Measurements from ENCODE around the gene ZC2HC1B.
"Not testable (repeated sequence)": the region's sequence is repeated elsewhere in the genome, so short reads cannot be mapped to it uniquely, and the experiment has no call there.

The ZC2HC1B gene

DNA sequence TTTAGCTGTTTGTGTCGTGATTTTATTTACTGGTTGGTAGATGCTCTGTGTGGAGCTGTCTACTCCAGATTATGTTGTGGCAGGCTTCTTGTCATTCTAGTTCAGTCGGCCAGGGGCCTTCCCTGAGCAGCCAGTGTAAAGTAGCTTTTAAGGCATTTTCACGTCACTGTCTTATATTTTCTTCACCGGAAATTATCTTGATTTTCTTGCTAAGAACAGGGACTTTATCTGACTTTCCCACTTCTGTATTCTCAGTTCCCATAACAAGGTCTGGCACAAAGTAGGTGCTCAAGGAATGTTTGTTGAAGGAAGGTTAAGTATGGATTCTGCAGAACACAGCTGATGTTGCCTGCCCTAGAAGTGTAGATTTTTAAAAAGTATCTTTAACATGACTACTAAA lies 20.3 kb upstream of the ZC2HC1B start:
- H3K9me3 Mint-ChIP-seq: no peaks in the 10 kb centered on the region
- no peak for ATAC-seq (replicated peaks)
- H3K27me3 Mint-ChIP-seq: peaks cover 0 to 5% of the 10 kb centered on the region in 2 donors
- DNase-seq: peak in 1 of 3 experiments; percentile 8
- H3K4me1 Mint-ChIP-seq (ENCODE audit: low read depth in 2 of 2): peaks cover 17 to 19% of the 10 kb centered on the region in 2 donors
- peaks cover 52% of the 10 kb centered on the region for H3K36me3 Mint-ChIP-seq (ENCODE audit: insufficient read depth)
- H3K27ac Mint-ChIP-seq: peak overlapping the region; percentile 99
- H3K4me3 Mint-ChIP-seq: peak overlapping the region; percentile 91 to 96

DNA sequence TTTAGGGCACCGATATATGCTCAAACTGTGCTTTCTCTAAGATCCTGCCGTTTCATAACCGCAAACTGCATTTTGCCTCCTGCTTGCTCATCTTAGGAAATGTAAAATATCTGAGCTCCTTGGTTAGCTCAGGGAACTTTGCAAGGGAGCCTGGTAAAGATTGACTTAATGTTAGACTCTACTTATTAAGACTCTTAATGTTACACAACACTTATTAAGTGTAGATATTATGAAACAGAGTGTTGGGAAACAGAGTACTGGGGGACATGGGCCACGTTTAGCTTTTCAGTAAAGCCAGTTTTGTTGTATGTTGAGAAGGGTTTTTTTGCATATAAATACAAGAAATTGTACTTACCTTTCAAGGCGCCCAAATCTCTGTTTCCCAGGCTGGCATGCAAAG lies 19.2 kb upstream of the ZC2HC1B start:
- peaks cover 61% of the 10 kb centered on the region for H3K36me3 Mint-ChIP-seq (ENCODE audit: insufficient read depth)

DNA sequence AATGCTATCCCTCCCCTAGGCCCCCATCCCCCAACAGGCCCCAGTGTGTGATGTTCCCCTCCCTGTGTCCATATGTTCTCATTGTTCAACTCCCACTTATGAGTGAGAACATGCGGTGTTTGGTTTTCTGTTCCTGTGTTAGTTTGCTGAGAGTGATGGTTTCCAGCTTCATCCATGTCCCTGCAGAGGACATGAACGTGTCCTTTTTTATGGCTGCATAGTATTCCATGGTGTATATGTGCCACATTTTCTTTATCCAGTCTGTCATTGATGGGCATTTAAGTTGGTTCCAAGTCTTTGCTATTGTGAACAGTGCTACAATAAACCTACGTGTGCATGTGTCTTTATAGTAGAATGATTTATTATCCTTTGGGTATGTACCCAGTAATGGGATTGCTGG lies 12.6 kb upstream of the ZC2HC1B start:
- Mint-ChIP-seq H3K4me1 (ENCODE audit: low read depth in 2 of 2) (peaks cover 17 to 33% of the 10 kb centered on the region in 2 donors), H3K36me3 (ENCODE audit: insufficient read depth) (peaks cover 80% of the 10 kb centered on the region)
- not testable (repeated sequence) for DNase-seq; H3K27ac Mint-ChIP-seq; H3K4me3 Mint-ChIP-seq; H3K9me3 Mint-ChIP-seq; ATAC-seq (replicated peaks); H3K27me3 Mint-ChIP-seq

More for the DNA sequence above, 19.2 kb upstream of the ZC2HC1B start:
- Mint-ChIP-seq H3K9me3 (no peaks in the 10 kb centered on the region), H3K4me3 (no peak overlapping the region), H3K27ac (no peak overlapping the region), H3K27me3 (no peaks in the 10 kb centered on the region), H3K4me1 (ENCODE audit: low read depth in 2 of 2) (peaks cover 17 to 24% of the 10 kb centered on the region in 2 donors)
- ATAC-seq (replicated peaks) (no peak), DNase-seq (no peak)

DNA sequence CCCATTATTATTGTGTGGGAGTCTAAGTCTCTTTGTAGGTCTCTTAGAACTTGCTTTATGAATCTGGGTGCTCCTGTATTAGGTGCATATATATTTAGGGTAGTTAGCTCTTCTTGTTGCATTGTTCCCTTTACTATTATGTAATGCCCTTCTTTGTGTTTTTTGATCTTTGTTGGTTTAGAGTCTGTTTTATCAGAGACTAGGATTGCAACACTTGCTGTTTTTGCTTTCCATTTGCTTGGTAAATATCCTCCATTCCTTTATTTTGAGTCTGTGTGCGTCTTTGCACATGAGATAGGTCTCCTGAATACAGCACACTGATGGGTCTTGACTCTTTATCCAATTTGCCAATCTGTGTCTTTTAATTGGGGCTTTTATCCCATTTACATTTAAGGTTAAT lies 9.2 kb upstream of the ZC2HC1B start:
- H3K27me3 Mint-ChIP-seq: not testable (repeated sequence)
- peaks cover 83% of the 10 kb centered on the region for H3K36me3 Mint-ChIP-seq (ENCODE audit: insufficient read depth)

DNA sequence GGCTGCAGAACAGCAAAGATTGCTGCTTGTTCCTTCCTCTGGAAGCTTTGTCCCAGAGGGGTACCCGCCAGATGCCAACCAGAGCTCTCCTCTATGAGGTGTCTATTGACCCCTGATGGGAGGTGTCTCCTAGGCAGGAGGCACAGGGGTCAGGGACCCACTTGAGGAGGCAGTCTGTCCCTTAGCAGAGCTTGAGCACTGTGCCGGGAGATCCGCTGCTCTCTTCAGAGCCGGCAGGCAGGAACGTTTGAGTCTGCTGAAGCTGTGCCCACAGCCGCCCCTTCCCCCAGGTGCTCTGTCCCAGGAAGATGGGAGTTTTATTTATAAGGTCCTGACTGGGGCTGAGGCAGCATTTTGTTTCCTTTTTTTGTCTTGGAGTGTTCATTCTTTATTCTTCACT lies 7.5 kb upstream of the ZC2HC1B start:
- H3K4me3 Mint-ChIP-seq; DNase-seq; H3K27ac Mint-ChIP-seq; ATAC-seq (replicated peaks); H3K27me3 Mint-ChIP-seq; H3K9me3 Mint-ChIP-seq: not testable (repeated sequence)
- Mint-ChIP-seq H3K36me3 (ENCODE audit: insufficient read depth) (peaks cover 85% of the 10 kb centered on the region), H3K4me1 (ENCODE audit: low read depth in 2 of 2) (peaks cover 9 to 27% of the 10 kb centered on the region in 2 donors)

More for the DNA sequence above, 9.2 kb upstream of the ZC2HC1B start:
- peaks cover 9 to 33% of the 10 kb centered on the region in 2 donors for H3K4me1 Mint-ChIP-seq (ENCODE audit: low read depth in 2 of 2)
- not testable (repeated sequence) for DNase-seq; H3K27ac Mint-ChIP-seq; H3K9me3 Mint-ChIP-seq; ATAC-seq (replicated peaks); H3K4me3 Mint-ChIP-seq

DNA sequence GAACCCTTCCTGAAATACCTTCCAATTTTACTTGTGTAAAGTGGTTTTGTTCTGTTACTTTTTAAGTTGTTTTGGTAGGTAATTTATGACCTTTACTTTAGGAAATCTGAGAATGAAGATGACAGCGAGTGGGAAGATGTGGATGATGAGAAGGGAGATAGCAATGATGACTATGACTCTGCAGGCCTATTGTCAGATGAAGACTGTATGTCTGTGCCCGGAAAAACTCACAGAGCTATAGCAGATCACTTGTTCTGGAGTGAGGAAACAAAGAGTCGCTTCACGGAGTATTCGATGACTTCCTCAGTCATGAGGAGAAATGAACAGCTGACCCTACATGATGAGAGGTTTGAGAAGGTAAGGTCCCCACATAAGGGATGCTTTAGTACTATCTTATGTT lies 6.6 kb upstream of the ZC2HC1B start:
- H3K4me3 Mint-ChIP-seq: no peak overlapping the region
- peaks cover 86% of the 10 kb centered on the region for H3K36me3 Mint-ChIP-seq (ENCODE audit: insufficient read depth)
- peak overlapping the region in 1 of 2 donors; percentile 3 for H3K27ac Mint-ChIP-seq
- no peaks in the 10 kb centered on the region for H3K9me3 Mint-ChIP-seq
- ATAC-seq (replicated peaks): no peak
- H3K27me3 Mint-ChIP-seq: no peaks in the 10 kb centered on the region
- peaks cover 7 to 21% of the 10 kb centered on the region in 2 donors for H3K4me1 Mint-ChIP-seq (ENCODE audit: low read depth in 2 of 2)
- no peak for DNase-seq

DNA sequence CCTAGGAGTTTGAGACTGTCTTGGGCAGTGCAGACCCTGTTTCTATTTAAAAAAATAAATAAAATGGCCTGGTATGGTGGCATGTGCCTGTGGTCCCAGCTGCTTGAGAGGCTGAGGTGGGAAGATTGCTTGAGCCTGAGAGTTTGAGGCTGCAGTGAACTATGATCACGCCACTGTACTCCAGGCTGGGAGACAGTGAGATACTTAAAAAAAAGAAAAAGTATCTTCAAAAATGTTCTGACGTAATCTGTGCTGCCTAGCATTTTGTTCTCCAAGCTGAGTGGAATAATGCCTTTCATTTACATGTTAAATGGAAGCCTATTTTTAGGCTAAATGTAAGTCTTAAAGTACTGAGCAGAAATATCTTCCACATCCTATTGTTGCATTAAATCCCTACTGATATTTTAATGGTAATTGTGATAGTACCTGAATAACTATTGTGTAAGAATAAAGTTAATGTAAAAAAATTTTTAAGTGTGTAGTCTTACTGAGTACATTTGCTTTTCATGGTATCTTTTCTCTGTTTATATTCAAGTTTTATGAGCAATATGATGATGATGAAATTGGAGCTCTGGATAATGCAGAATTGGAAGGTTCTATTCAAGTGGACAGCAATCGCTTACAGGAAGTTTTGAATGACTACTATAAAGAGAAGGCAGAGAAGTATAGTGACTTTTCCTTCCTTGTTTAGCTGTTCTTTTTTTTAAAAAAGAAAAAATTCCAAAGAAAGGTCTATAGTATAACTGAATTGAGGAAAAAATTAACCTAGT lies 4.2 kb upstream of the ZC2HC1B start:
- no peak for ATAC-seq (replicated peaks)
- DNase-seq: no peak
- no peaks in the 10 kb centered on the region for H3K9me3 Mint-ChIP-seq
- H3K36me3 Mint-ChIP-seq (ENCODE audit: insufficient read depth): peaks cover 87% of the 10 kb centered on the region
- no peak overlapping the region for H3K4me3 Mint-ChIP-seq
- H3K4me1 Mint-ChIP-seq (ENCODE audit: low read depth in 2 of 2): peaks cover 4% of the 10 kb centered on the region in 2 donors
- H3K27ac Mint-ChIP-seq: no peak overlapping the region
- no peaks in the 10 kb centered on the region for H3K27me3 Mint-ChIP-seq

DNA sequence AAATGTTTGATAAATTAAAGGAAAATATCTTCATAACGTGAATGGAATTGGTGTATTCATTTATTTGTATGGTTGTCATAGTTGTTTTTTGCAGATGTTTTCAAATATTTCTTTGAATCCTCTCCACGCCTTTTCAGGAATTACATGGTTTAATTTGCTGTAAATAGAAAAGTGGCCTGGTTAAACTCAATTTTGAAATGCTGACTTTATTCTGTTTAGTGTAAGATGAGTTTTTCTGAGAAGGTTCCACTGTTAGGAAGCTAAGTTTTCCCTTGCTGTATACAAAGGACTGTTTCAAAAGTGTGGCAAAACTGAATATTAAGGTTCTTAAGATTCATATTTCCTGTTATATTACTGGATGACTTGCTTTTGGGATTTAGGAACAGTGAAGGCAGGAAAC lies 503 bp upstream of the ZC2HC1B start:
- H3K9me3 Mint-ChIP-seq: no peaks in the 10 kb centered on the region
- no peak for ATAC-seq (replicated peaks)
- H3K36me3 Mint-ChIP-seq (ENCODE audit: insufficient read depth): peaks cover 53% of the 10 kb centered on the region
- H3K27ac Mint-ChIP-seq: no peak overlapping the region
- no peaks in the 10 kb centered on the region for H3K27me3 Mint-ChIP-seq
- H3K4me1 Mint-ChIP-seq (ENCODE audit: low read depth in 2 of 2): no peaks in the 10 kb centered on the region
- no peak for DNase-seq
- H3K4me3 Mint-ChIP-seq: no peak overlapping the region

DNA sequence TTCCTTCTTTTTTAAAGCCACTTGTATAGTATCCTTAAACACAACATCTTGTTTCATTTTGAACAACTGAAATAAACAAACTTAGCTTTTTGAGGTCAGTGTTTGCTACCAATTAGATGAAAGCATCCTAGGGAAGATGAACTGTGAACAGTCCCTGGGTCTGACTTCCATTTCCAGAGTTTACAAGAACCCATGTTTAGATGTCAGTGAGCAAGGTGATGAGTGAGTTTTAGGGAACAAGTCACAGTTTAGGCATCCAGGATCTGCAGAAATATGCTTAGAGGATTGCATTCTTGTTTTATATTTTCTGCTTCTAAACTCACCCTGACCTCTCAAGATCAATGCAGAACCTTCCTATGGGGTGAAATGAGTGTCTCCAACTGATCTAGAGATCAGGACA lies 3.0 kb downstream of the ZC2HC1B start:
- ATAC-seq (replicated peaks) (no peak), DNase-seq (no peak)
- Mint-ChIP-seq H3K9me3 (no peaks in the 10 kb centered on the region), H3K27ac (no peak overlapping the region), H3K27me3 (no peaks in the 10 kb centered on the region), H3K4me3 (no peak overlapping the region), H3K4me1 (ENCODE audit: low read depth in 2 of 2) (peaks cover 0 to 4% of the 10 kb centered on the region in 2 donors), H3K36me3 (ENCODE audit: insufficient read depth) (peaks cover 19% of the 10 kb centered on the region)

DNA sequence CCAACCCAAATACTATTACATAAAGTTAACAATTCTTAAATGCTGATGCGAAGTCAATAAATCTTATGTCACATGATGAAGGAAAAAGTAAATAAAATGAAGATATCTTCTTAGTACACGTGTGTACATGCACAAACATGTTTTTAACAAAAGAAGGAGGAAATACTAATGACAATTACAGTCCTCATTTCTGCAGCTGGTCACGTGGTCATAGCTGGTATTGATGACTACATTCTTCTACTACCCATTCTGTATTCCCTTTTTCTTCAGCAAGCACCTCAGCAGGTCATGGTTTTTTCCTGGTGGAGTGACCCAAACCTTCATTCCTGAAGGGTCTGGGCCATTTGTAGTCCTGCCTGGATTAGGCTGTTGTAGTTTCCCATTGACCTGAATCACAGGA lies 4.5 kb downstream of the ZC2HC1B start:
- not testable (repeated sequence) for H3K36me3 Mint-ChIP-seq (ENCODE audit: insufficient read depth); H3K4me3 Mint-ChIP-seq; H3K27ac Mint-ChIP-seq; DNase-seq; H3K27me3 Mint-ChIP-seq; H3K9me3 Mint-ChIP-seq; H3K4me1 Mint-ChIP-seq (ENCODE audit: low read depth in 2 of 2); ATAC-seq (replicated peaks)

DNA sequence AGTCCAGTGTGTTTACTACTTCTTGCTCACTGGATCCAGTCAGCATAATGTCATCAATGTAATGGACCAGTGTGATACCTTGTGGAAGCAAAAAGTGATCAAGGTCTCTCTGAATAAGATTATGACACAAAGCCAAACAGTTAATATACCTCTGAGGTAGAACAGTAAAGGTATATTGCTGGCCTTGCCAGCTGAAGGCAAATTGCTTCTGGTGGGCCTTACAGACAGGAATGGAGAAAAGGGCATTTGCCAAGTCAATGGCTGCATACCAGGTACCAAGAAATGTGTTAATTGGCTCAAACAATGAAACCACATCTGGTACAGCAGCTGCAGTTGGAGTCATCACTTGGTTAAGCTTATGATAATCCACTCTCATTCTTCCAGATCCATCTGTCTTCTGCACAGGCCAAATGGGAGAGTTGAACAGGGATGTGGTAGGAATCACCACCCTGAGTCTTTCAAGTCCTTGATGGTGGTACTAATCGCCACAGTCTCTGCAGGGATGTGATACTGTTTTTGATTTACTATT lies 7.0 kb downstream of the ZC2HC1B start:
- H3K4me3 Mint-ChIP-seq; H3K4me1 Mint-ChIP-seq (ENCODE audit: low read depth in 2 of 2); H3K27me3 Mint-ChIP-seq; DNase-seq; H3K36me3 Mint-ChIP-seq (ENCODE audit: insufficient read depth); ATAC-seq (replicated peaks); H3K27ac Mint-ChIP-seq; H3K9me3 Mint-ChIP-seq: not testable (repeated sequence)

DNA sequence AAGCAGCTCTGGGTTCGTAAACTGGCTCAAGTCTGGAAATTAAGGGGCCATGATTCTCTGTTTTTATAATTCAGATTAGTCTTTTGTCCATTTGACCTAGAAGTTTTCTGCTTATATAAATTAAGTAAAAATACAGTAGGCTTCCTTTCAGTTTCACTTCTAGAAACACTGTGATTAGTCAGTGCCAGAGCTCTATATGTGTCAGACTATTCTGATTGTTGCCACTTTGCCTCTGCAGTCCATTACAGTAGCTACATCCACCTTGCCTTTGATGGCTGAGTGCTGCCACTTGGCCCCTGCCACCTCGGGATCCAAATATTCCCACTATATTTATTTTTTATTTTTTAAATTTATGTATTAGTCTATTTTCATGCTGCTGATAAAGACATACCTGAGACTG lies 7.9 kb downstream of the ZC2HC1B start:
- peaks cover 8 to 9% of the 10 kb centered on the region in 2 donors for H3K4me1 Mint-ChIP-seq (ENCODE audit: low read depth in 2 of 2)
- no peaks in the 10 kb centered on the region for H3K27me3 Mint-ChIP-seq
- ATAC-seq (replicated peaks) (peak; percentile 73), DNase-seq (no peak)
- no peak overlapping the region for H3K27ac Mint-ChIP-seq
- no peak overlapping the region for H3K4me3 Mint-ChIP-seq
- no peaks in the 10 kb centered on the region for H3K36me3 Mint-ChIP-seq (ENCODE audit: insufficient read depth)
- no peaks in the 10 kb centered on the region for H3K9me3 Mint-ChIP-seq

DNA sequence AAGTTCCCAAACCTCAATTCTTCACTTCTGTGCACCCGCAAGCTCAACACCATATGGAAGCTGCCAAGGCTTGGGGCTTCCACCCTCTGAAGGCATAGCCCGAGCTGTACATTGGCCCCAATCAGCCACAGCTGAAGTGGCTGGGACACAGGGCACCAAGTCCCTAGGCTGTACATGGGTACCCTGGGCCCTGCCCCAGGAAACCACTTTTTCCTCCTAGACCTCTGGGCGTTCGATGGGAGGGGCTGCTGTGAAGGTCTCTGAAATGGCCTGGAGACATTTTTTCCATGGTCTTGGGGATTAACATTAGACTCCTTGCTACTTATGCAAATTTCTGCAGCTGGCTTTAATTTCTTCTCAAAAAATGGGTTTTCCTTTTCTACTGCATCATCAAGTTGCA lies 9.3 kb downstream of the ZC2HC1B start:
- H3K27ac Mint-ChIP-seq: peak overlapping the region; percentile 35 to 72
- H3K27me3 Mint-ChIP-seq; H3K9me3 Mint-ChIP-seq; H3K4me3 Mint-ChIP-seq; DNase-seq; H3K4me1 Mint-ChIP-seq (ENCODE audit: low read depth in 2 of 2); ATAC-seq (replicated peaks); H3K36me3 Mint-ChIP-seq (ENCODE audit: insufficient read depth): not testable (repeated sequence)

DNA sequence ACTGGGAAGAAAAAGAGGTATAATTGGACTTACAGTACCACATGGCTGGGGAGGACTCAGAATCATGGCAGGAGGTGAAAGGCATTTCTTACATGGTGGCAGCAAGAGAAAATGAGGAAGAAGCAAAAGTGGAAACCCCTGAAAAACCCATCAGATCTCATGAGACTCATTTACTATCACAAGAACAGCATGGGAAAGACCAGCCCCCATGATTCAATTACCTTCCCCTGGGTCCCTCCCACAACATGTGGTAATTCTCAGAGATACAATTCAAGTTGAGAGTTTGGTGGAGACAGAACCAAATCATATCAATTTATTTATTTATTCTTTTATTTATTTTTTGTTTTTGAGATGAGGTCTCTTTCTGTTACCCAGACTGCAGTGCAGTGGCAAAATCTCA lies 10.2 kb downstream of the ZC2HC1B start:
- H3K9me3 Mint-ChIP-seq; H3K36me3 Mint-ChIP-seq (ENCODE audit: insufficient read depth): not testable (repeated sequence)

More for the DNA sequence above, 10.2 kb downstream of the ZC2HC1B start:
- not testable (repeated sequence) for H3K27ac Mint-ChIP-seq; ATAC-seq (replicated peaks); DNase-seq; H3K4me1 Mint-ChIP-seq (ENCODE audit: low read depth in 2 of 2); H3K4me3 Mint-ChIP-seq; H3K27me3 Mint-ChIP-seq
